Smooth muscle cell of the brain vasculature (primary cell): ENCODE measurements around the gene MYO1B.
A peak's percentile ranks its signal among the peaks of the same experiment; 100 is the strongest.

Source experiments
- DNase-seq: peaks from one replicate; pipeline ENCODE4 v3.0.0-alpha.2; 2012; ENCODE audit warnings: low read depth, low spot score

Gene MYO1B

GRCh38 chr2:191245046-191245868 lies at the start of gene MYO1B:
MYO1B (plus strand) TSS chr2:191245404; CDS start chr2:191276896, 31,492 bp downstream.
- no peak for DNase-seq

GRCh38 chr2:191197096-191197495 lies 48.1 kb upstream of the MYO1B start:
- no peak for DNase-seq

GRCh38 chr2:191198271-191198670 lies 46.9 kb upstream of the MYO1B start:
- no peak for DNase-seq

- no peak for DNase-seq
Observed at GRCh38 chr2:191199929-191200512, 45.2 kb upstream of the MYO1B start.

- no peak for DNase-seq
Observed at GRCh38 chr2:191200910-191201309, 44.3 kb upstream of the MYO1B start.

- DNase-seq: no peak
Observed at GRCh38 chr2:191202209-191202721, 42.9 kb upstream of the MYO1B start.

GRCh38 chr2:191202881-191203397 lies 42.3 kb upstream of the MYO1B start:
- DNase-seq: no peak

- DNase-seq: no peak
Observed at GRCh38 chr2:191204433-191204832, 40.8 kb upstream of the MYO1B start.

- DNase-seq: no peak
Observed at GRCh38 chr2:191206613-191207471, 38.4 kb upstream of the MYO1B start.

GRCh38 chr2:191209340-191209739 lies 35.9 kb upstream of the MYO1B start:
- DNase-seq: no peak

- DNase-seq: no peak
Observed at GRCh38 chr2:191212119-191212518, 33.1 kb upstream of the MYO1B start.

GRCh38 chr2:191213333-191213732 lies 31.9 kb upstream of the MYO1B start:
- DNase-seq: no peak

- DNase-seq: no peak
Observed at GRCh38 chr2:191215230-191215629, 30.0 kb upstream of the MYO1B start.

- DNase-seq: no peak
Observed at GRCh38 chr2:191215666-191216065, 29.5 kb upstream of the MYO1B start.

GRCh38 chr2:191217580-191217979 lies 27.6 kb upstream of the MYO1B start:
- no peak for DNase-seq

- DNase-seq: peak; percentile 73
Observed at GRCh38 chr2:191218292-191218898, 26.8 kb upstream of the MYO1B start.

- DNase-seq: no peak
Observed at GRCh38 chr2:191220671-191221070, 24.5 kb upstream of the MYO1B start.

- no peak for DNase-seq
Observed at GRCh38 chr2:191221666-191222065, 23.5 kb upstream of the MYO1B start.

- DNase-seq: no peak
Observed at GRCh38 chr2:191222507-191222906, 22.7 kb upstream of the MYO1B start.

GRCh38 chr2:191222952-191223351 lies 22.3 kb upstream of the MYO1B start:
- no peak for DNase-seq

- no peak for DNase-seq
Observed at GRCh38 chr2:191225126-191225525, 20.1 kb upstream of the MYO1B start.
